Thyroid gland (tissue), 4 donors: ENCODE results near the gene C9orf72. TPM values are rescaled to one million over a fixed set of nuclear protein-coding genes. Genes with fewer than 3 reads are reported as not detected.

Source experiments
- DNase-seq, 2 donors: peaks; one replicate each; pipeline ENCODE4 v3.0.0-alpha.2; 2019
- H3K27ac ChIP-seq, 3 donors: fragments of 200-600 bp; sonication (generic); 1 replicate in 2 of 3; 2 replicates in 1 of 3; pipeline ENCODE4 v1.5.1; 2016 to 2019; ENCODE audit warnings: mild to moderate bottlenecking in 1 of 3, moderate library complexity in 1 of 3
- H3K27me3 ChIP-seq: fragments of 200-600 bp; sonication (generic); one replicate; pipeline ENCODE4 v1.5.1; 2019
- H3K36me3 ChIP-seq, 2 donors: fragments of 200-600 bp; sonication (generic); one replicate each; pipeline ENCODE4 v1.5.1; 2016 to 2019
- H3K4me1 ChIP-seq, 2 donors: fragments of 200-600 bp; sonication (generic); one replicate each; pipeline ENCODE4 v1.5.1; 2017 to 2019
- H3K4me3 ChIP-seq, 3 donors: fragments of 200-600 bp; sonication (generic); replicated peaks in 1 of 3; 1 replicate in 2 of 3; 2 replicates in 1 of 3; pipeline ENCODE4 v1.5.1; 2016; ENCODE audit warnings: mild to moderate bottlenecking in 1 of 3
- H3K9me3 ChIP-seq: fragments of 200-600 bp; sonication (generic); one replicate; pipeline ENCODE4 v1.5.1; 2017
- POLR2A ChIP-seq, 2 donors: fragments of 450-650 bp; IDR thresholded peaks; one replicate each; pipeline ENCODE4 v1.6.1; 2017; ENCODE audit warnings: antibody characterized with exemption in 2 of 2, mild to moderate bottlenecking in 2 of 2, moderate library complexity in 1 of 2
- WGBS, 2 donors: methylation state at CpG; one replicate each; pipeline ENCODE4 v1.1.5; 2017; 5-methylcytosine and 5-hydroxymethylcytosine counted together
- intact Hi-C: fragments of 100-400 bp; cut with DNase I; formaldehyde crosslinking; loops from one replicate; pipeline ENCODE4 v1.15.1; 2023
- total RNA-seq, 4 donors: library from RNA; depleted of rRNA; stranded (reverse); fragments of >200 nt; gene quantifications; one replicate each; pipeline ENCODE4 v1.2.3, GENCODE V29; 2016
- TF ChIP-seq, protein P1 (sequence below), 6 experiments: fragments of 200-600 bp in 3 of 6; fragments of 450-650 bp in 3 of 6; sonication (generic) in 3 of 6; IDR thresholded peaks; one replicate each; pipeline ENCODE4 v1.5.1; 2016 to 2019; ENCODE audit warnings: antibody characterized with exemption in 6 of 6, mild to moderate bottlenecking in 2 of 6, inconsistent platforms in 1 of 6, moderate library complexity in 1 of 6

The C9orf72 gene
- total RNA-seq, 4 donors from 2014 or later: 26.1 to 58.0 (median 49.5) TPM

GRCh38 chr9:27601396-27601795 lies 28.1 kb upstream of the C9orf72 start:
- no peaks in the 10 kb centered on the region for H3K36me3 ChIP-seq
- no peaks in the 10 kb centered on the region for H3K27me3 ChIP-seq
- 82 to 89% methylated on average over 6 of the region's 6 CpGs for WGBS, 2 donors
- DNase-seq: no peak
- no peaks in the 10 kb centered on the region for H3K9me3 ChIP-seq
- H3K4me1 ChIP-seq: peaks cover 33 to 35% of the 10 kb centered on the region in 2 donors
- H3K27ac ChIP-seq: peak overlapping the region in 2 of 3 donors; percentile 71 to 78
- H3K4me3 ChIP-seq: no peak overlapping the region
- intact Hi-C loops: no loop called here
- TF ChIP-seq, protein P1, sequence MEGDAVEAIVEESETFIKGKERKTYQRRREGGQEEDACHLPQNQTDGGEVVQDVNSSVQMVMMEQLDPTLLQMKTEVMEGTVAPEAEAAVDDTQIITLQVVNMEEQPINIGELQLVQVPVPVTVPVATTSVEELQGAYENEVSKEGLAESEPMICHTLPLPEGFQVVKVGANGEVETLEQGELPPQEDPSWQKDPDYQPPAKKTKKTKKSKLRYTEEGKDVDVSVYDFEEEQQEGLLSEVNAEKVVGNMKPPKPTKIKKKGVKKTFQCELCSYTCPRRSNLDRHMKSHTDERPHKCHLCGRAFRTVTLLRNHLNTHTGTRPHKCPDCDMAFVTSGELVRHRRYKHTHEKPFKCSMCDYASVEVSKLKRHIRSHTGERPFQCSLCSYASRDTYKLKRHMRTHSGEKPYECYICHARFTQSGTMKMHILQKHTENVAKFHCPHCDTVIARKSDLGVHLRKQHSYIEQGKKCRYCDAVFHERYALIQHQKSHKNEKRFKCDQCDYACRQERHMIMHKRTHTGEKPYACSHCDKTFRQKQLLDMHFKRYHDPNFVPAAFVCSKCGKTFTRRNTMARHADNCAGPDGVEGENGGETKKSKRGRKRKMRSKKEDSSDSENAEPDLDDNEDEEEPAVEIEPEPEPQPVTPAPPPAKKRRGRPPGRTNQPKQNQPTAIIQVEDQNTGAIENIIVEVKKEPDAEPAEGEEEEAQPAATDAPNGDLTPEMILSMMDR (IDR thresholded peaks at IDR 0.05): no peak
- no peak for TF ChIP-seq POLR2A (IDR thresholded peaks at IDR 0.05)

DNA sequence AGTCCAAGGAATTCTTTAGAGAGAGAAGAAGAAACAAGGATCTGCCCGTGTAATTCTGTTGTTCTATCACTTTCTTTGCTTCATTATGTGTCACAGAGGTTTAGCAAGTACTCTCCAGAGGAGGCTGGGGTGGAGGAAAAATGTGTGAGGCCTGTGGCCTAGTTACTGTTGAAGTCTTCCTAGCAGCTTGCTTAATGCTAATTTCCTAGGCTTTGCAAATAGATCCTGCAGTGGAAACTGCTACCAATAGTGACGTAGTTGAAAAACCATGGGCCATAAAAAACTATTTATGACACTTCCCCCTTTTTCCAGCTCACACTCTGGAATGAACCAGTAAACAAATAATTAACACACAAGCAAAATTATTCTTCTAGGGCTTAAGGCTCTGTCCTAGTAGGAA lies 27.0 kb upstream of the C9orf72 start:
- WGBS, 2 donors: 33 to 44% methylated on average over 2 of the region's 2 CpGs
- DNase-seq: peak; percentile 33 to 40
- H3K4me1 ChIP-seq: peaks cover 33 to 35% of the 10 kb centered on the region in 2 donors

DNA sequence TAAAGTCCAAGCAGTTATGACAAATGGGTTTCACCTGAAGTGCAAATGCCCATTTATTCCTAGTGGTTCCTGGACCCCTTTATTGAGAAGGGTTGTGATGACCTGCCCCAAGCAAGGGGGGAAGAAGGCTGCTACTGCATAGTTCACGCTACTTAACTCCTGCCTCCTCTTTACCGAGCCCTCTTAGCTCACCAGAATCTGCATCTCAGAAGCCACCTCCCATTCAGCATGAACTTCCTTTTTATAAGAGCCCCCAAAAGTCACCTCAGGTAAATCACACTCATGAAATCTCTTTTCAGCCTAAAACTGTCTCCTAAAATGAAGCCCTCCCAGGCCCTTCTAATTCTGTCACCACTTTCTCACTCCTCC lies 26.6 kb upstream of the C9orf72 start:
- peak in 1 of 2 donors; percentile 14 for DNase-seq
- Histone ChIP-seq H3K4me3 (no peak overlapping the region), H3K27me3 (no peaks in the 10 kb centered on the region), H3K36me3 (no peaks in the 10 kb centered on the region), H3K4me1 (peaks cover 33 to 35% of the 10 kb centered on the region in 2 donors), H3K27ac (peak overlapping the region; percentile 49 to 78 (median 71)), H3K9me3 (no peaks in the 10 kb centered on the region)
- 26 to 29% methylated on average over 2 of the region's 2 CpGs for whole genome bisulfite sequencing, 2 donors
- intact Hi-C loops: no loop called here
- TF ChIP-seq, protein P1 (IDR thresholded peaks at IDR 0.05): no peak
- no peak for TF ChIP-seq POLR2A (IDR thresholded peaks at IDR 0.05)

More for the DNA sequence above, 27.0 kb upstream of the C9orf72 start:
- H3K36me3 ChIP-seq: no peaks in the 10 kb centered on the region
- H3K27ac ChIP-seq: peak overlapping the region; percentile 49 to 78 (median 71)
- H3K9me3 ChIP-seq: no peaks in the 10 kb centered on the region
- TF ChIP-seq, protein P1 (IDR thresholded peaks at IDR 0.05): no peak
- TF ChIP-seq POLR2A (IDR thresholded peaks at IDR 0.05): no peak
- H3K27me3 ChIP-seq: no peaks in the 10 kb centered on the region
- intact Hi-C loops: no loop called here
- no peak overlapping the region for H3K4me3 ChIP-seq

DNA sequence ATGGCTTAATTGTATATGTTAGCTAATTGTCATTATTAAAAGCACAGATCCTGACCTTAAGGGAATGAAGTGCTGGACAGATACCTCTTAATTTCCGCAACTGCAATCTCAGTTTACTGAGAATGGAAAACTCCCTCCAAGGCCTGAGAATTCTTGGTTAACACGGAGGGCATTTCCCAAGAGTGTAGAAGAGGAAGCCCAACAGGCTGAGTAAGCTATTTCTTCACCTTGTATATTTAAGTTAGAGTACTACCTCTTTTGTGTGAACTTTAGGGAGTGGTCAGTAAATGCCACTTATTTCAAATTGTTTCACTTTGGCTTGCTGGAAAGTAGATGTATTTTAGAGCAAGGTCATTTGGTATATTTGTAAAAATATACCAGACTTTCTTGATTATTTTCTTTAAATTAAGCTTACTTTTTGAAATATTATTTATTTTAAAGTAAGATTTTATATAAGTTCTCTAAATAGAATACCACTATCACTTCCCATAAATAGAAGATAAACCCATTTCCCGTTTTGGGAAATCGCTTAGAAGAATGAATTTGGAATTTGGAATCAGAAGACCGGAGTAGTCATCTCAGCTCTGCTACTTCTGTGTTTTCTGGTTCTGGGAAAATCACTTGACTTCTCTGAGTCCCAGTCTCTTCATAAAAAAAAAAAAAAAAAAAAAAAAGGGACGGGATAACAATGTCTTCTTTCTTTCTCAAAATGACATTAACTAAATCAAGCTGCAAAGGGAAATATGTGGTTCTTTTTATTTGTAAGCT lies 26.0 kb upstream of the C9orf72 start:
- WGBS, 2 donors: 62 to 65% methylated on average over 6 of the region's 6 CpGs
- Histone ChIP-seq H3K27me3 (no peaks in the 10 kb centered on the region), H3K4me3 (no peak overlapping the region), H3K36me3 (no peaks in the 10 kb centered on the region), H3K4me1 (peaks cover 33 to 35% of the 10 kb centered on the region in 2 donors), H3K27ac (peak overlapping the region in 2 of 3 donors; percentile 71 to 78), H3K9me3 (no peaks in the 10 kb centered on the region)
- intact Hi-C loops: no loop called here
- TF ChIP-seq, protein P1 (IDR thresholded peaks at IDR 0.05): no peak
- no peak for TF ChIP-seq POLR2A (IDR thresholded peaks at IDR 0.05)
- DNase-seq: no peak

- H3K36me3 ChIP-seq: no peaks in the 10 kb centered on the region
- no peak for TF ChIP-seq POLR2A (IDR thresholded peaks at IDR 0.05)
- TF ChIP-seq, protein P1 (IDR thresholded peaks at IDR 0.05): no peak
- WGBS, 2 donors: 94 to 95% methylated on average over 13 of the region's 13 CpGs
- no peaks in the 10 kb centered on the region for H3K27me3 ChIP-seq
- peaks cover 17 to 19% of the 10 kb centered on the region in 2 donors for H3K4me1 ChIP-seq
- intact Hi-C loops: no loop called here
- no peak for DNase-seq
- no peak overlapping the region for H3K27ac ChIP-seq
- no peak overlapping the region for H3K4me3 ChIP-seq
- no peaks in the 10 kb centered on the region for H3K9me3 ChIP-seq
These were observed 22.5 kb upstream of the C9orf72 start for GRCh38 chr9:27595733-27596132.
